ENCODE measurements around the gene PLCB1. TPM values are rescaled to one million over a fixed set of nuclear protein-coding genes. Genes with fewer than 3 reads are reported as not detected.

Gene PLCB1
- polyA plus RNA-seq, 1 donor (not counting 4 experiments of a cell fraction or from before 2014, with no cell fraction given), result 0.37 TPM

DNA sequence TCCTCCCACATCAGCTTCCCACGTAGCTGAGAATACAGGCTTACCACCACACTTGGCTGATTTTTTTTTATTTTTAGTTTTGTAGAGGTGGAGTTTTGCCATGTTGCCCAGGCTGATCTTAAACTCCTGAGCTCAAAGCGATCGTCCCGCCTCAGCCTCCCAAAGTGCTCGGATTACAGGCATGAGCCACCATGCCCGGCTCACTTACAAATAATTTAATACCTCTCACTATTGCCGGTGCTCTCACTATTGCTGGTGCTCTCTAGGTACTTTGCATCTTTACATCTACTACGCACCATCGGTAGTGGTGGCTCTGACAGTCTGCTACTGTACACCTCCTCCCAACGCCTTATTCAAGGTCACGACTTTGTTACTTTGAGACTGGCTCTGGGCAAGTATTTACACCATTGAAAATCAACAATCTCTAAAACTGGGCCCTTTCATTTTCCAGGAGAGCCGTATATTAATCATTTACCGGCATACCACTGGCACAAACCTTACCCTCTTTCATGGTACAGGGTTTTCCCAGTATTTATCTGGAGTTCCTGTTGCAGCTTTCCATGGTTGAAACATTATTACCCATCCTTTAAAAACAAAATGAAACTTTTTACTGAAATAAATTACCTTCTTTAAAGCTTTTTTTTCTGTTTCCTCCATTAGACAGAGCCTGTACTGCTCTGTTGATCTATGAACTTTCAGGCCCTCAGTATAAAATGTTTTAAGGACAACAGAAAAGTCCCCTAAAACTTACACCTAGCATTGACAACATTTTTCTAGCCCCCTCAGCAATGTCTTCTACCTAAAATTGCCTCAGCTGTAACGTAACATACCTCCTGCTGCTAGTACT, 677.3 kb downstream of the PLCB1 start:
- TF ChIP-seq, protein P1, sequence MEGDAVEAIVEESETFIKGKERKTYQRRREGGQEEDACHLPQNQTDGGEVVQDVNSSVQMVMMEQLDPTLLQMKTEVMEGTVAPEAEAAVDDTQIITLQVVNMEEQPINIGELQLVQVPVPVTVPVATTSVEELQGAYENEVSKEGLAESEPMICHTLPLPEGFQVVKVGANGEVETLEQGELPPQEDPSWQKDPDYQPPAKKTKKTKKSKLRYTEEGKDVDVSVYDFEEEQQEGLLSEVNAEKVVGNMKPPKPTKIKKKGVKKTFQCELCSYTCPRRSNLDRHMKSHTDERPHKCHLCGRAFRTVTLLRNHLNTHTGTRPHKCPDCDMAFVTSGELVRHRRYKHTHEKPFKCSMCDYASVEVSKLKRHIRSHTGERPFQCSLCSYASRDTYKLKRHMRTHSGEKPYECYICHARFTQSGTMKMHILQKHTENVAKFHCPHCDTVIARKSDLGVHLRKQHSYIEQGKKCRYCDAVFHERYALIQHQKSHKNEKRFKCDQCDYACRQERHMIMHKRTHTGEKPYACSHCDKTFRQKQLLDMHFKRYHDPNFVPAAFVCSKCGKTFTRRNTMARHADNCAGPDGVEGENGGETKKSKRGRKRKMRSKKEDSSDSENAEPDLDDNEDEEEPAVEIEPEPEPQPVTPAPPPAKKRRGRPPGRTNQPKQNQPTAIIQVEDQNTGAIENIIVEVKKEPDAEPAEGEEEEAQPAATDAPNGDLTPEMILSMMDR (optimal IDR thresholded peaks at IDR 0.05 in 1 of 3, IDR thresholded peaks at IDR 0.05 in 1 of 3, conservative IDR thresholded peaks at IDR 0.05 in 1 of 3; ENCODE audit: extremely low read depth in 1 of 3, insufficient read depth in 2 of 3, low read length in 3 of 3), result no peak
- TF ChIP-seq EZH2 (IDR thresholded peaks at IDR 0.05; ENCODE audit: low read length), result no peak
- no peaks in the 10 kb centered on the region for H3K4me1 ChIP-seq (ENCODE audit: control insufficient read depth, extremely low read depth, insufficient read depth, low read length)
- H4K20me1 ChIP-seq (ENCODE audit: control insufficient read depth, extremely low read depth, insufficient read depth, low read length), result no peaks in the 10 kb centered on the region
- no peak overlapping the region for H2AFZ ChIP-seq (ENCODE audit: control insufficient read depth, low read length)
- H3K27ac ChIP-seq (ENCODE audit: control insufficient read depth, insufficient read depth, low read length), result no peak overlapping the region
- no peaks in the 10 kb centered on the region for H3K9me3 ChIP-seq (ENCODE audit: control insufficient read depth, low read depth, low read length)
- H3K36me3 ChIP-seq (ENCODE audit: control insufficient read depth in 2 of 2, extremely low read depth in 1 of 2, insufficient read depth in 2 of 2, low read length in 2 of 2), result no peaks in the 10 kb centered on the region
- H3K9me1 ChIP-seq (ENCODE audit: control insufficient read depth, extremely low read depth, insufficient read depth, low read length), result no peaks in the 10 kb centered on the region
- no peak for DNase-seq (ENCODE audit: low read depth, low spot score)
- no peaks in the 10 kb centered on the region for H3K79me2 ChIP-seq (ENCODE audit: control insufficient read depth, insufficient read depth, low read length)
- dilution Hi-C loops (cut with MboI; ENCODE audit: extremely low pct_ligation_motif_present, low sequenced_read_pairs), result no loop called here
- H3K4me3 ChIP-seq (ENCODE audit: control insufficient read depth in 2 of 3, extremely low read depth in 1 of 3, insufficient read depth in 2 of 3, low read depth in 1 of 3, low read length in 3 of 3), result no peak overlapping the region
- no peak overlapping the region for H3K9ac ChIP-seq (ENCODE audit: control insufficient read depth, extremely low read depth, insufficient read depth, low read length)
- H3K4me2 ChIP-seq (ENCODE audit: control insufficient read depth, extremely low read depth, insufficient read depth, low read depth, low read length), result no peak overlapping the region
- no peaks in the 10 kb centered on the region for H3K27me3 ChIP-seq (ENCODE audit: control insufficient read depth, extremely low read depth, insufficient read depth, low read length)
- no peak for FAIRE-seq

DNA sequence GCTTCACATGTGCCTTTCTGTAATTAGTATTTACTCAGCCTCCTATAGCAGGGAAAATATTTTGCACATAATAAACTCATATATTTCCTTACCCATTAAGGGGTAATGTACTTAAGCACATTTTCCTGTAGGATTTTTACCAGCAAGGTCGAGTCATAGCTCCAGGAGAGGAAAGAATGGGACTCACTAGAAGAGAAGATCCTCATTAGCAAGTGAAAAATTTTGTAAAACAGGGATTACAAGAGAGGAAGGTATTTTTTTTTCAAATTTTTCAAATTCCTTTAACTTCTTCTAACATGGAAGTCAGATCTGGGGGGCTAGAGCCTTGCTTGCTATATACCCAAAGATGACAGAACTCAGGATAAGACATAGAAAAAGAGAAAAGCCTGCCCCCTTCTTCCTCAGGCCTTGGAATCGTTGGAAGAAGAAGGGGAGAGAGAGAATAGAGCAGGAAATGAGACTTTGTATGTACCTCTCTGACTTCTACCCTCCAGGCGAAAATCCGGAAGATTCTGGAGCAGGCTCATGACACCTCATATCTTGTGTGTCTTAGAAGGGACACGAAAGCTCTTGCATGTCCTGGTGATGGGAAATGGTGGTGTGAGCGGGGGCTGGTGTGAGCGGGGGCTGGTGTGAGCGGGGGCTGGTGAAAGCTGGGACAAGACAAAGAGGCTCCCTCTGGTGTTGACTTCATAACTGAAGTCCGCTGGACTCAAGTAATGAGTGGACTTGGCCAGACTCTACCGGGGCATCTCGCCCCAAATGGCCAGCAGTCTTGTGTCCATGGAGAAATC, 679.9 kb downstream of the PLCB1 start:
- Histone ChIP-seq H2AFZ (ENCODE audit: control insufficient read depth, low read length) (no peak overlapping the region), H3K9ac (ENCODE audit: control insufficient read depth, extremely low read depth, insufficient read depth, low read length) (no peak overlapping the region), H3K79me2 (ENCODE audit: control insufficient read depth, insufficient read depth, low read length) (no peaks in the 10 kb centered on the region), H3K4me3 (ENCODE audit: control insufficient read depth in 2 of 3, extremely low read depth in 1 of 3, insufficient read depth in 2 of 3, low read depth in 1 of 3, low read length in 3 of 3) (no peak overlapping the region), H3K9me1 (ENCODE audit: control insufficient read depth, extremely low read depth, insufficient read depth, low read length) (no peaks in the 10 kb centered on the region), H3K4me1 (ENCODE audit: control insufficient read depth, extremely low read depth, insufficient read depth, low read length) (no peaks in the 10 kb centered on the region), H3K9me3 (ENCODE audit: control insufficient read depth, low read depth, low read length) (no peaks in the 10 kb centered on the region), H3K27me3 (ENCODE audit: control insufficient read depth, extremely low read depth, insufficient read depth, low read length) (no peaks in the 10 kb centered on the region), H3K27ac (ENCODE audit: control insufficient read depth, insufficient read depth, low read length) (no peak overlapping the region), H3K36me3 (ENCODE audit: control insufficient read depth in 2 of 2, extremely low read depth in 1 of 2, insufficient read depth in 2 of 2, low read length in 2 of 2) (no peaks in the 10 kb centered on the region), H4K20me1 (ENCODE audit: control insufficient read depth, extremely low read depth, insufficient read depth, low read length) (no peaks in the 10 kb centered on the region), H3K4me2 (ENCODE audit: control insufficient read depth, extremely low read depth, insufficient read depth, low read depth, low read length) (no peak overlapping the region)
- DNase-seq (ENCODE audit: low read depth, low spot score), result no peak
- no peak for TF ChIP-seq EZH2 (IDR thresholded peaks at IDR 0.05; ENCODE audit: low read length)
- TF ChIP-seq, protein P1 (optimal IDR thresholded peaks at IDR 0.05 in 1 of 3, IDR thresholded peaks at IDR 0.05 in 1 of 3, conservative IDR thresholded peaks at IDR 0.05 in 1 of 3; ENCODE audit: extremely low read depth in 1 of 3, insufficient read depth in 2 of 3, low read length in 3 of 3), result no peak
- FAIRE-seq, result no peak
- dilution Hi-C loops (cut with MboI; ENCODE audit: extremely low pct_ligation_motif_present, low sequenced_read_pairs), result no loop called here

Measured in keratinocyte (primary cell).